ENCODE results near the gene VEGFB. TPM values are rescaled to one million over a fixed set of nuclear protein-coding genes. Genes with fewer than 3 reads are reported as not detected.

VEGFB gene
- total RNA-seq, 1 donor from 2014 or later: 2.3 TPM

DNA sequence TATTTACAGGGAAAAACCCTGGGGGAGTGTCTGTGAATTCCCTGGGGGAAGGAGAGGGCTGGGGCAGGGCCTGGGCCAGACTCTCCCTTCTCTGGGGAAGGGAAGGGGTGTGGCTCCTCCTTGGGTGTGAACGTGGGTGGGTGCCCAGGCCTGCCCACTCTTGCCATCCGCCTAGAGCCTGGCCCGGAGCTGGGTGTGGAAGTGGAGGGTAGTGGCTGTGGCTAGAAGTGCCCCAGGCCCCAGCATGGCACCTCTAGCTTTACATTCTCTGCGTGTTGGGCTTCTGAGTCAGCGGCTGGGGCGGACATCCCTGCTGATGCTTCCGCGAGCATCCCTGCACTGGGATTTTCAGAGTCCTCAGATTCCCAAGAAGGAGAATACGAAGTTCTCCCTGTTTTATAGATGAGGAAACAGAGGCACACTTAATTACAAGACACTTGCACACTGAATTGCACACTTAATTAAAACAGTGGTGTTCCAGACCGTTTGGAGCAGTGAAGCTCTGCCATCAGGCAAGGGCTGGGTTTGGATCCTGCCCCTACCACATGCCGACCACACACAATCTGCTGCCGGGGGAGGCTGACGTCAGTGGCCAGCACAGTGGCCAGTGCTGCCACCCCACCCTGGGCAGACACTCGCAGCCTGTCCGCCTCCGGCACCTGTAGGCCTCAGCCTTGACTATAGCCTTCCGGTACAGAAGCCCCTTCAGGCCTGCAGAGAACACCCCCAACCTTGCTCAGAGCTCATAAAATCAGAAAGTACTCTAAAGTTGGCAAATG is 42.5 kb downstream of the VEGFB start:
- TF ChIP-seq EZH2phosphoT487 (IDR thresholded peaks at IDR 0.05) (no peak), EZH2 (IDR thresholded peaks at IDR 0.05) (no peak)
- TF ChIP-seq, protein P1, sequence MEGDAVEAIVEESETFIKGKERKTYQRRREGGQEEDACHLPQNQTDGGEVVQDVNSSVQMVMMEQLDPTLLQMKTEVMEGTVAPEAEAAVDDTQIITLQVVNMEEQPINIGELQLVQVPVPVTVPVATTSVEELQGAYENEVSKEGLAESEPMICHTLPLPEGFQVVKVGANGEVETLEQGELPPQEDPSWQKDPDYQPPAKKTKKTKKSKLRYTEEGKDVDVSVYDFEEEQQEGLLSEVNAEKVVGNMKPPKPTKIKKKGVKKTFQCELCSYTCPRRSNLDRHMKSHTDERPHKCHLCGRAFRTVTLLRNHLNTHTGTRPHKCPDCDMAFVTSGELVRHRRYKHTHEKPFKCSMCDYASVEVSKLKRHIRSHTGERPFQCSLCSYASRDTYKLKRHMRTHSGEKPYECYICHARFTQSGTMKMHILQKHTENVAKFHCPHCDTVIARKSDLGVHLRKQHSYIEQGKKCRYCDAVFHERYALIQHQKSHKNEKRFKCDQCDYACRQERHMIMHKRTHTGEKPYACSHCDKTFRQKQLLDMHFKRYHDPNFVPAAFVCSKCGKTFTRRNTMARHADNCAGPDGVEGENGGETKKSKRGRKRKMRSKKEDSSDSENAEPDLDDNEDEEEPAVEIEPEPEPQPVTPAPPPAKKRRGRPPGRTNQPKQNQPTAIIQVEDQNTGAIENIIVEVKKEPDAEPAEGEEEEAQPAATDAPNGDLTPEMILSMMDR (IDR thresholded peaks at IDR 0.05): no peak
- no peaks in the 10 kb centered on the region for H3K27me3 ChIP-seq
- Mint-ChIP-seq H3K27ac (no peak overlapping the region), H3K4me1 (peaks cover 18% of the 10 kb centered on the region), H3K4me3 (no peak overlapping the region), H3K27me3 (ENCODE audit: insufficient read depth, low read depth) (no peaks in the 10 kb centered on the region), H3K9me3 (no peaks in the 10 kb centered on the region), H3K36me3 (peaks cover 10% of the 10 kb centered on the region)
- no peak for DNase-seq (ENCODE audit: low spot score)
- no peak overlapping the region for H3K27ac ChIP-seq
- H3K9ac ChIP-seq: no peak overlapping the region
- H2AFZ ChIP-seq (replicated peaks): no peak overlapping the region
- peaks cover 4% of the 10 kb centered on the region for H3K4me1 ChIP-seq
- H3K79me2 ChIP-seq (ENCODE audit: low read depth): no peaks in the 10 kb centered on the region
- no peaks in the 10 kb centered on the region for H4K20me1 ChIP-seq (ENCODE audit: low read depth)
- H3K4me3 ChIP-seq: no peak overlapping the region
- peaks cover 7% of the 10 kb centered on the region for H3F3A ChIP-seq (ENCODE audit: low read depth)
- H3K4me2 ChIP-seq: no peak overlapping the region
- no peaks in the 10 kb centered on the region for H3K9me3 ChIP-seq (ENCODE audit: low read depth)
- no peaks in the 10 kb centered on the region for H3K36me3 ChIP-seq

DNA sequence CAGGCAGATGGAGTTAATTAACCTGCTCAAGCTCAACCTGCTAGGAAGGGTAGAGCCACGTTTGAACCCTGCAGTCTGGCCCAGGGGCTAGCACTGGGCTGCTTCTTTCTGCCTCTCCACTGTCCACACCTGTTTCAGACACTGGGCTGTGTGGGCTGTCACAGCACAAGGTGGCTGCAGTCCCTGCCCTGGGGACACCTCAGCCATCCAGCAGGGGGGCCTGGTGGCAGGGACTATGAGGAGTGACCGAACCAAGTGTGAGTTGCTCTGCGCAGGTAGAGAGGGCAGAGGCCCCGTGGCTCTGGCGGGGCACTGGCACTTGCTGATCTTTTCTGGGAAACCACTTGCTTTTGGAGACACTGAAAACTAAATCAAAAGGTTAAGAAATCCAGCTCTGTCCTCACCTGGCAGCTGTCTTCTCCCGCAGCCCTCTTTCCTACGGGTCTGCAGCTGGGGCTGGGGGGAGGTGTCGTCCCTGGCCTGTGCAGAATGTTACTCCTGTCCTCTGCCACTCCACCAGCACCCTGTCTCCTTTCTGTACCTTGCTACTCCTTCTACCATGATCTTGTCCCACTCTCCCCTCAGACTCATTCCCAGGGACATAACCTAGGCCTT is 44.3 kb downstream of the VEGFB start:
- no peak overlapping the region for H3K27ac Mint-ChIP-seq
- TF ChIP-seq, protein P1 (IDR thresholded peaks at IDR 0.05): no peak
- TF ChIP-seq EZH2 (IDR thresholded peaks at IDR 0.05) (no peak), EZH2phosphoT487 (IDR thresholded peaks at IDR 0.05) (no peak)
- Histone ChIP-seq H2AFZ (replicated peaks) (no peak overlapping the region), H3K36me3 (no peaks in the 10 kb centered on the region), H3K9me3 (ENCODE audit: low read depth) (no peaks in the 10 kb centered on the region), H3K79me2 (ENCODE audit: low read depth) (peaks cover 3% of the 10 kb centered on the region), H4K20me1 (ENCODE audit: low read depth) (no peaks in the 10 kb centered on the region), H3K4me3 (no peak overlapping the region), H3K27me3 (no peaks in the 10 kb centered on the region), H3K9ac (no peak overlapping the region), H3K4me1 (no peaks in the 10 kb centered on the region), H3F3A (ENCODE audit: low read depth) (peaks cover under 1% of the 10 kb centered on the region), H3K27ac (no peak overlapping the region), H3K4me2 (no peak overlapping the region)
- H3K27me3 Mint-ChIP-seq (ENCODE audit: insufficient read depth, low read depth): peaks cover 3% of the 10 kb centered on the region
- H3K4me1 Mint-ChIP-seq: peaks cover 15% of the 10 kb centered on the region
- H3K9me3 Mint-ChIP-seq: no peaks in the 10 kb centered on the region
- DNase-seq (ENCODE audit: low spot score): no peak
- H3K4me3 Mint-ChIP-seq: peak overlapping the region; percentile 1
- peaks cover 12% of the 10 kb centered on the region for H3K36me3 Mint-ChIP-seq

DNA sequence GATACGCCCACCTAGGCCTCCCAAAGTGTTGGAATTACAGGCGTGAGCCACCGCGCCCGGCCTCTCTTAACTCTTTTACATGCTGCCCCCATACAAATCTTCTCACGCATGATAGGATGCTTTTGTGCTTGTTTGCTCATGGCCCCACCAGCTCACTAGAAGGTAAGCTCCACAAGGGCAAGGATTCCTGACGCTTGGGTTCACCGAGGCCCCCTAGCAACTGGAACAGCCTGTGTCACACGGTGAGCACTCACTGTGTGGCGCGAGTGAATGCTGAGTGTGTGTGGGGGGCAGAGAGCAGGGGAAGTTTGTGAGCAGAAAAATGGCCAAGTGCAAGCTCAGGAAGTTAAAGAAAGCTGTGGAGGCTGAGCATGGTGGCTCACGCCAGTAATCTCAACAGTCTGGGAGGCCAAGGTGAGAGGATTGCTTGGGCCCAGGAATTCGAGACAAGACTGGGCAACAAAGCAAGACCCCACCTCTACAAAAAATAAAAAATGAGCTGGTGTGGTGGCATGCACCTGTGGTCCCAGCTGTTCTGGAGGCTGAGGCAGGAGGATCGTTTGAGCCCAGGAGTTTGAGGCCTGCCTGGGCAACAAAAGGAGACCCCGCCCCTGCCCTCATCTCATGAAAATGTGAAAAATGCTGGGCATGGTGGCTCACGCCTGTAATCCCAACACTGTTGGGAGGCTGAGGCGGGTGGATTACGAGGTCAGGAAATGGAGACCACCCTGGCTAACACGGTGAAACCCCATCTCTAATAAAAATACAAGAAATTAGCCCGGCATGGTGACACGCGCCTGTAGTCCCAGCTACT is 47.8 kb downstream of the VEGFB start:
- H3K36me3 ChIP-seq: no peaks in the 10 kb centered on the region
- H3K4me3 ChIP-seq: no peak overlapping the region
- H3K9me3 Mint-ChIP-seq: no peaks in the 10 kb centered on the region
- no peak overlapping the region for H3K4me2 ChIP-seq
- H2AFZ ChIP-seq (replicated peaks): no peak overlapping the region
- H3K9me3 ChIP-seq (ENCODE audit: low read depth): no peaks in the 10 kb centered on the region
- no peak overlapping the region for H3K27ac ChIP-seq
- no peak overlapping the region for H3K27ac Mint-ChIP-seq
- no peaks in the 10 kb centered on the region for H4K20me1 ChIP-seq (ENCODE audit: low read depth)
- DNase-seq (ENCODE audit: low spot score): no peak
- no peak overlapping the region for H3K9ac ChIP-seq
- H3K36me3 Mint-ChIP-seq: peaks cover 12% of the 10 kb centered on the region
- H3K27me3 Mint-ChIP-seq (ENCODE audit: insufficient read depth, low read depth): peaks cover 11% of the 10 kb centered on the region
- peaks cover 4% of the 10 kb centered on the region for H3F3A ChIP-seq (ENCODE audit: low read depth)
- no peaks in the 10 kb centered on the region for H3K27me3 ChIP-seq
- peaks cover 5% of the 10 kb centered on the region for H3K4me1 ChIP-seq
- peaks cover 3% of the 10 kb centered on the region for H3K79me2 ChIP-seq (ENCODE audit: low read depth)
- TF ChIP-seq EZH2 (IDR thresholded peaks at IDR 0.05) (no peak), EZH2phosphoT487 (IDR thresholded peaks at IDR 0.05) (no peak)
- TF ChIP-seq, protein P1 (IDR thresholded peaks at IDR 0.05): no peak
- H3K4me1 Mint-ChIP-seq: peaks cover 16% of the 10 kb centered on the region
- peak overlapping the region; percentile 68 for H3K4me3 Mint-ChIP-seq
